Naive B cell (primary cell): ENCODE results near the gene MED29. TPM values are rescaled to one million over a fixed set of nuclear protein-coding genes. Genes with fewer than 3 reads are reported as not detected.

Experiments
- ATAC-seq, 2 donors: fragments of 150-1000 bp; cut with Tn5 transposase; 2 replicates each; pipeline ENCODE4 v1.10.0; 2021; ENCODE audit warnings: low read depth in 2 of 2, mild to moderate bottlenecking in 2 of 2, moderate library complexity in 2 of 2
- DNase-seq: peaks from one replicate; pipeline ENCODE4 v3.0.0; 2022
- H3K27ac Mint-ChIP-seq, 6 donors: one replicate each; pipeline ENCODE4 v1.8.0; 2020 to 2022; ENCODE audit warnings: mild to moderate bottlenecking in 6 of 6, mixed read lengths in 6 of 6, moderate library complexity in 5 of 6, inconsistent platforms in 2 of 6
- H3K27me3 Mint-ChIP-seq, 3 donors: one replicate each; pipeline ENCODE4 v1.8.0; 2021 to 2022; ENCODE audit warnings: mixed read lengths in 3 of 3, mild to moderate bottlenecking in 1 of 3
- H3K36me3 Mint-ChIP-seq, 2 donors: one replicate each; pipeline ENCODE4 v1.8.0; 2020 to 2022; ENCODE audit warnings: mixed read lengths in 2 of 2, inconsistent platforms in 1 of 2, mild to moderate bottlenecking in 1 of 2
- H3K4me1 Mint-ChIP-seq, 3 donors: one replicate each; pipeline ENCODE4 v1.8.0; 2020 to 2022; ENCODE audit warnings: mixed read lengths in 3 of 3, inconsistent platforms in 1 of 3, mild to moderate bottlenecking in 1 of 3, moderate library complexity in 1 of 3
- H3K4me3 Mint-ChIP-seq, 8 donors: one replicate each; pipeline ENCODE4 v1.8.0; 2020 to 2022; ENCODE audit warnings: mild to moderate bottlenecking in 8 of 8, mixed read lengths in 8 of 8, moderate library complexity in 8 of 8, inconsistent platforms in 2 of 8
- H3K9me3 Mint-ChIP-seq, 7 donors: one replicate each; pipeline ENCODE4 v1.8.0; 2020 to 2022; ENCODE audit warnings: mixed read lengths in 7 of 7, mild to moderate bottlenecking in 5 of 7, inconsistent platforms in 2 of 7, moderate library complexity in 1 of 7
- polyA plus RNA-seq, 6 donors: library from polyadenylated mRNA; unstranded; fragments of 300-500 nt; fragmentation: Illumina TruSeq; gene quantifications; one replicate each; pipeline ENCODE4 v1.2.3, GENCODE V29; 2021; ENCODE audit warnings: low read depth in 6 of 6

MED29 gene, protein sequence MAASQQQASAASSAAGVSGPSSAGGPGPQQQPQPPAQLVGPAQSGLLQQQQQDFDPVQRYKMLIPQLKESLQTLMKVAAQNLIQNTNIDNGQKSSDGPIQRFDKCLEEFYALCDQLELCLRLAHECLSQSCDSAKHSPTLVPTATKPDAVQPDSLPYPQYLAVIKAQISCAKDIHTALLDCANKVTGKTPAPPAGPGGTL
- polyA plus RNA-seq = 10 to 100 TPM; 31.9 to 68.1 (median 57.5) TPM

DNA sequence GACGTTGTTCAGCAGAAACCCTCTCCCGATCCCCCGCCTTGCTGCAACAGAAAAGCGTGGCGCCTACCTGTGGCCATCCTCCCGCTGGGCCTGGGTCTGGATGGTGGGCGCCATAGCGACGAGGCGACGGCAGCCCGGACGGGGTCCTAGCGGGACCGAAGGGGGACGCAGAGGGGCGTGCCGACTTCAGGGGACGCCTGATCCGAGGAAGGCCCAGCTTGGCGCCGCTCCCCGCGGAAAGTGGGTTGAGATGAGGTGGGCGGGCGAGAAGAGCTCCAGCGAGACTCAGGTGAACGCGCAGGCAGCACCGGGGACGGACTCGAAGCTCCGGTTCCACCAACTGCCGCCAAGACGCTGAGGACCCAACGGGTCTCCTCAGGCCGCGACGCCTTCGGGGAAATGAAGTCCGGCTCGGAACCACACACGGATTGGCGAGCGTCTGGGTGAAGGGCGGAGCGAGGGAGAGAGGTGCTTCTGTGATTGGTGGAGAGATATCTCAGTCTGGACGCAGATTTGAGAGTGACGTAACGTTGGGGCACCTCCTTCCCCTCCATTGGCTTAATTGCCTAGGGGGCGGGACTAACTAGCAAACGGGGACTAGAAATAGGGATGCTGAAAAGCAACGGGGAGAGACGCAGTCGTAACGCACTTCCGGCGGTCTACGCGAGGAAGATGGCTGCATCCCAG lies at the start of gene MED29, which contains the start of gene PAF1:
Gene MED29, plus strand, starts transcription at position 628 of the 687 bp plus-strand sequence. Its CDS starts 45 bp downstream, at position 673.
Gene PAF1, minus strand, starts transcription at position 356 of the 687 bp plus-strand sequence. Its CDS starts 242 bp downstream, at position 114.
- DNase-seq = peak; percentile 99
- Mint-ChIP-seq H3K36me3 (peaks cover 6 to 32% of the 10 kb centered on the region in 2 donors), H3K9me3 (no peaks in the 10 kb centered on the region), H3K4me1 (peaks cover 33 to 58% (median 44%) of the 10 kb centered on the region in 3 donors), H3K27ac (peak within 1 kb of the TSS; percentile 96 to 100 (median 99)), H3K4me3 (peak within 1 kb of the TSS; percentile 94 to 99 (median 98)), H3K27me3 (no peaks in the 10 kb centered on the region)
- ATAC-seq = peak; percentile 88 to 89

DNA sequence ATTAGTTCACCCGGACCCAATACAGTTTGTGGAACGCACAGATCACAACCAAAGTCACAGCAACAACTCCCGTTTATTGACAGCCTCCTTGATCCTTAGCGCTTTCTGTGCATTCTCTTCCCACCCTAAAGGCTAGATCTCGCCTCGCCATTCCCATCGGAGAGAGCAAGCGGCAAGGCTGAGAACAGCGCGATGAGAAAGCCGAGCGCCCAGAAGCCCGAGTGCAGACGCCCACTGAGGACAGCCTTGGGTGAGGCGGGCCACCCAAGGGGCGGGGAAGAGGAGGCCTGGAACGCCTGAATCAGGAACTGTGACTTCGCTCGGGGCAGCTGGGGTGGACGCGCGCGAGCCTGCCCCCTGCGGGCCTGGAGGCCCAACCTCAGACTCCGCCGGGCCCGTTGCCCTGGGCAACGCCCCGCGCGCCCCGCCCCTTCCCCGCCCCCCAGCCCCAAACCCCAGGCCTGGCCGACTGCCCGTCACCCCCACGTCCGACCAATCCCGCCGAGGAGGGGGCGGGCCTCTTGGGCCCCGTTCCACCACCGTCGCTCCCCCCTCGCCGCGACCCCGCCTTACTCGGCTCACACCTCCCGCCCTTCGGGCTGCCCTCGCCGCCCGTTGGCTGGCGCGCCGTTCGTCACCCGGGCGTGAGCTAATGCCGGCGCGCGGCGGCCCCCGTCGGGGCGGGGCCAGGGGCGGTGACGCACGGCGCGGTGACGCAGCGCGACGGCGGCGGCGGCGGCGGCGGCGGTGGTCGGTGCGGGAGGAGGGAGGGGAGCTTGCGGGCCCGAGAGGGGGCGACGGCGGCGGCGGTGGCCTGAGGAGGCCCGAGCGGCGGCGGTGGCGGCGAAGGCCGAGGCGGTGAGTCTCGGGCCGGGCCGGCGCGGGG lies 49.2 kb upstream of the MED29 start, which contains the start of gene SAMD4B:
Gene SAMD4B, plus strand, starts transcription at position 703 of the 886 bp plus-strand sequence. CDS start 14,473 bp downstream, outside the sequence.
- H3K27me3 Mint-ChIP-seq = no peaks in the 10 kb centered on the region
- H3K27ac Mint-ChIP-seq = peak within 1 kb of the TSS; percentile 95 to 97 (median 96)
- peak within 1 kb of the TSS; percentile 91 to 99 (median 98) for H3K4me3 Mint-ChIP-seq
- peak; percentile 99 for DNase-seq
- peaks cover 0 to 2% (median 0%) of the 10 kb centered on the region in 7 donors for H3K9me3 Mint-ChIP-seq
- peaks cover 0 to 19% of the 10 kb centered on the region in 2 donors for H3K36me3 Mint-ChIP-seq
- peaks cover 65 to 78% (median 73%) of the 10 kb centered on the region in 3 donors for H3K4me1 Mint-ChIP-seq
- peak; percentile 86 to 87 for ATAC-seq

DNA sequence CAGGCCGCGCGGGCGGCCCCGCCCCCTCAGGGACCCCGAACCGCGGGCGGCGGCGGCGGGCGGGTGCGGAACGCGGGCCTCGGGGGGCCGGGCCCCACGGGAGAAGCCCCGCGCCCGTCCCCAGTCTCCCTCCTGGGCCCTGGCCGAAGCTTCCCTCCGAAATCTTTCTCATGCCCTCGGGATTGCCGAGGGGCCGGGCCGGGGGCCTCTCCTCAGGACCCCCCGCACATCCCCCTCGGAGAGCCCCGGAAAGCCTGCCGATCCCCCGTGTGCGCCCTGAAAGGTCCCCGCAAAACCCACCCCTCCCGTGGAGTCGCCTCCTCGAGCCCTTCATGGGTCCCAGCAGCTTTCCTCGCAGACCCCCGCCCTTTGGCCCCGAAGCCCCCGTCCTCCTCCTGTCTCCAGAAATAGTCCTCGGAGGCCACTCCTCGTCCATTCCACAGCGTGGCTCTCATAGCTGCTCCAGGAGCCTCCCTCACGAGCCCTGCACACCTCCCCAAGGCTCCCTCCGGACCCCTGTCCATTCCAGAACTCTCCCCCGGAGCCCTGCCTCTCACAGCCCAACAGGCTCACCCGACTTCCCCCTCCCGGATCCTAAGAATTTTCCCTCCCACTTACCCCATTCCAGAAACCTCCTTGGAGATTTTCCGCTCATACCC lies 48.4 kb upstream of the MED29 start:
- H3K36me3 Mint-ChIP-seq = peaks cover 0 to 20% of the 10 kb centered on the region in 2 donors
- peaks cover 61 to 78% (median 71%) of the 10 kb centered on the region in 3 donors for H3K4me1 Mint-ChIP-seq
- H3K4me3 Mint-ChIP-seq = peak overlapping the region; percentile 79 to 99 (median 87)
- peak overlapping the region; percentile 79 to 95 (median 93) for H3K27ac Mint-ChIP-seq
- DNase-seq = no peak
- peak; percentile 1 to 2 for ATAC-seq
- H3K9me3 Mint-ChIP-seq = peaks cover 0 to 2% (median 0%) of the 10 kb centered on the region in 7 donors
- no peaks in the 10 kb centered on the region for H3K27me3 Mint-ChIP-seq

DNA sequence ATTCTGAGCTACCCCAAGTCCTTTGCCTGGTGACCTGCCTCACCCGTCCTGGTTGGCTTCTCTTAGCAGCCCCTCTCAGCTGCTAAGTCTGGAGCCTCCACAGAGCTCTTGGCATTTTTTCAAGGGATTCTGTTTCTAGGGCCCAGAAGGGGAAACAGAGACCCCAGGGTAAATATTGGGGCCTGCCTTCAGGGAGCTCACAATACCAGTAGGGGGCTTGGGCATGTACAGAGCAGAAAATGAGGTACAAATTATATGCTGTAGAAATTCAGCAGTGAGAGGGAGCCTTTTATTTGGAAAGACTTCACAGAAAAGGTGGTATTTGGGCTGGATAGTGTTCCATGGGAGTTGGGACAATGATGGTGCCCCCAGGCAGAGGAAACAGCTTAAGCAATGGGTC lies 45.2 kb upstream of the MED29 start:
- no peaks in the 10 kb centered on the region for H3K9me3 Mint-ChIP-seq
- peaks cover 57 to 65% (median 63%) of the 10 kb centered on the region in 3 donors for H3K4me1 Mint-ChIP-seq
- peaks cover 0 to 35% of the 10 kb centered on the region in 2 donors for H3K36me3 Mint-ChIP-seq
- peak overlapping the region in 5 of 8 donors; percentile 11 to 87 (median 30) for H3K4me3 Mint-ChIP-seq
- peak overlapping the region in 4 of 6 donors; percentile 30 to 95 (median 80) for H3K27ac Mint-ChIP-seq
- no peak for ATAC-seq
- no peak for DNase-seq
- H3K27me3 Mint-ChIP-seq = no peaks in the 10 kb centered on the region

DNA sequence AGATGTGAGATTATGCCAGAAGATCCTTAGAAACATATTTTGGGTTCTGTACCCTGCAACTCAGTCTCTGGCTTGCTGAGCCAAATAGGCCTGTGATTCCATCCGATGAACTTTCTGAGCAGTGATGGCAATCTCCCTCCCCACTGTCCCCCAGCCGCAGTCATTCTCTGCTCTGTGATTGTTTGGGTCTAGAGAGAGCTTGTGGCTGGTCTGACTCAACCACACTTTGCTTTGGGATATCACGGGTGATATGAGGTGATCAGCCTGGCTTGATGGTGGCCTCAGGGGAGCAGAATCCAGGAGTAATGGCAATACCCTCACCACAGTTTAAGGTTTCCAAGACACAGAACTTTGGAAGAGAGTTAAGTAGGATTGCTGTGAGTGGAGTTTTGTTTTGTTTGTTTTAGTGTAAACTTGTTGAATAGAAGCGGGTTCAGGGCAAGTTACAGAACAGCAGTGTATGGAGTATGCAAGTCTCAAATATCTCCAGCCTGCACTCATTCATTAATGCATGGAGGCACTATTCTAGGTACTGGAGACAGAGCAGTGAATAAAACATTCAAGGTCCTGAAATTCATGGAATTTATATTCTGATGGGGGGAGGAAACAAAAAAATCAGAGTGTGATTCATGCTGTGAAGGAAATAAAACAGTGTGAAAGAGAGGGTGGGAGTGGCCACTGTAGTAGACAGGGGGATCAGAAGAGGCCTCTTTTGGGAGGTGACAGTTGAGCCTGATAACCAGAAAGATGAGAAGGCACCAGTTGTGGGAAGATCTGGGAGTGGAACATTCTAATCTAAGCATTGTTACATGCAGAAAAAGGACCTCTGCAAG lies 43.6 kb upstream of the MED29 start:
- no peak overlapping the region for H3K4me3 Mint-ChIP-seq
- H3K9me3 Mint-ChIP-seq = no peaks in the 10 kb centered on the region
- ATAC-seq (no peak), DNase-seq (no peak)
- peaks cover 6 to 35% of the 10 kb centered on the region in 2 donors for H3K36me3 Mint-ChIP-seq
- peaks cover 54 to 69% (median 67%) of the 10 kb centered on the region in 3 donors for H3K4me1 Mint-ChIP-seq
- peak overlapping the region in 3 of 6 donors; percentile 44 to 80 (median 64) for H3K27ac Mint-ChIP-seq
- no peaks in the 10 kb centered on the region for H3K27me3 Mint-ChIP-seq

DNA sequence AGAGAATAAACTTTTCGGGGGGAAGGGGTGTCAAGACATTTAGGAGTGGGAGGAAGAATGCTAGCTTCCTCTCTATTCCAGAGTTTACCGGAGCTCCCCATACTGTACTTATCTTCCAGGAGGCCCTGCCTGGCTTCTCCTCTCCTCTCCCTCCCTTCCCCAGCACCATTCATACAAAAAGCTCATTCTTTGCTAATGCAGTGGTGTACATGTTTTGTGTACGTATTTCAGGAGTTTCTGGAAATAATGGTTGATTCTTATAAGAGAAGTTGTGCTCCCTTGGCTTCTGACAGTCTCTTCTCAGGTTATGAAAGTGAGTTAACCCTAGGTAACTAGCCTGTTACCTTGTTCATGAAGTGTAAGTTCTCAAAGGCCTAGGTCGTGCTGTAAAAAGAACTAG lies 41.9 kb upstream of the MED29 start:
- no peak overlapping the region for H3K4me3 Mint-ChIP-seq
- peaks cover 39 to 54% (median 51%) of the 10 kb centered on the region in 3 donors for H3K4me1 Mint-ChIP-seq
- ATAC-seq = no peak
- H3K9me3 Mint-ChIP-seq = no peaks in the 10 kb centered on the region
- H3K36me3 Mint-ChIP-seq = peaks cover 11 to 35% of the 10 kb centered on the region in 2 donors
- H3K27me3 Mint-ChIP-seq = no peaks in the 10 kb centered on the region
- no peak for DNase-seq
- peak overlapping the region in 3 of 6 donors; percentile 2 to 65 (median 27) for H3K27ac Mint-ChIP-seq

DNA sequence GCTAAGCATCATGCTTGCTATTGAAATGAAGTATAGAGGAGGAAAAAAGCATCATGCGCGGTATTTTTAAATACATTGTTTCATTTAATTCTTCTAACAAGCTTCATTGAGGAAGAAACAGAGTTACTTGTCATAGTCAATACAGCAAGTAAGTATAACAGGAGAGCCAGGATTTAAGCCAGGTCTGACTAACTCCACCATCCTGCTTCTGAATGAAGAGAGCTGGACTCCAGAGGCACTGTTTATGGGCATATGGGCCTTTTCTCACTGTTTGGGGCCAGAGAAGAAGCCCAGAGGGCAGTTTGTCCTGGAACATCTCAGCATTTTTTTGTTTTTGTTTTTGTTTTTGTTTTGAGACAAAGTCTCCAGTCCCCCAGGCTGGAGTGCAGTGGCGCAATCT lies 41.0 kb upstream of the MED29 start:
- no peak for DNase-seq
- ATAC-seq = no peak
- H3K9me3 Mint-ChIP-seq = no peaks in the 10 kb centered on the region
- H3K4me3 Mint-ChIP-seq = no peak overlapping the region
- peaks cover 31 to 46% (median 43%) of the 10 kb centered on the region in 3 donors for H3K4me1 Mint-ChIP-seq
- no peaks in the 10 kb centered on the region for H3K27me3 Mint-ChIP-seq
- peaks cover 16 to 37% of the 10 kb centered on the region in 2 donors for H3K36me3 Mint-ChIP-seq
- no peak overlapping the region for H3K27ac Mint-ChIP-seq

DNA sequence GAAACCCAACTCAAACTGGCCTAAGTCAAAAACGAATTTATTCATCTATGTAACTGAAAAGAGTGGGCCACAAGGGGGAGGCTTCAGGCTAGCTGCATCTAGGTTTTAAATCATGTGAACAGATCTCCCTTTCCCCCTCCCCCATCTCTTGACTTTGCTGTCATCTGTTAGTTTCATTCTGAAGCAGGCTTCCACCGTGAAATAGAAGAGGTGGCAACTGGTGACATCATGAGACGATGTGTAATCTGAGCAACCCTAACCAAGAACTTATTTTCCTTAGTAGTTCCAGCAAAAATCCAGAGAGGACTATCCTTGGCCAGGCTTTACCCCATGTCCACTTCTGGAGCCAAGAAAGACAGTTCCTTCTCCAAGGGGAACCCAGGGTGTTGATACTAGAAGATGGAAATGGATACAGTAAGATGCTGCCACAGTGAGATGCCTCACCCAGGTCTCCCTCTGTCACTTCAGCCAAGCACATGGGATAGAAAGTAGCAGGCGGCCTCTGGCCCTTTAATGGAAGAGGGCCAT lies 39.6 kb upstream of the MED29 start:
- peaks cover 22 to 34% (median 31%) of the 10 kb centered on the region in 3 donors for H3K4me1 Mint-ChIP-seq
- ATAC-seq (peak; percentile 87 to 93), DNase-seq (peak; percentile 53)
- peak overlapping the region; percentile 75 to 95 (median 87) for H3K27ac Mint-ChIP-seq
- H3K27me3 Mint-ChIP-seq = no peaks in the 10 kb centered on the region
- no peaks in the 10 kb centered on the region for H3K9me3 Mint-ChIP-seq
- peaks cover 18 to 33% of the 10 kb centered on the region in 2 donors for H3K36me3 Mint-ChIP-seq
- H3K4me3 Mint-ChIP-seq = no peak overlapping the region

DNA sequence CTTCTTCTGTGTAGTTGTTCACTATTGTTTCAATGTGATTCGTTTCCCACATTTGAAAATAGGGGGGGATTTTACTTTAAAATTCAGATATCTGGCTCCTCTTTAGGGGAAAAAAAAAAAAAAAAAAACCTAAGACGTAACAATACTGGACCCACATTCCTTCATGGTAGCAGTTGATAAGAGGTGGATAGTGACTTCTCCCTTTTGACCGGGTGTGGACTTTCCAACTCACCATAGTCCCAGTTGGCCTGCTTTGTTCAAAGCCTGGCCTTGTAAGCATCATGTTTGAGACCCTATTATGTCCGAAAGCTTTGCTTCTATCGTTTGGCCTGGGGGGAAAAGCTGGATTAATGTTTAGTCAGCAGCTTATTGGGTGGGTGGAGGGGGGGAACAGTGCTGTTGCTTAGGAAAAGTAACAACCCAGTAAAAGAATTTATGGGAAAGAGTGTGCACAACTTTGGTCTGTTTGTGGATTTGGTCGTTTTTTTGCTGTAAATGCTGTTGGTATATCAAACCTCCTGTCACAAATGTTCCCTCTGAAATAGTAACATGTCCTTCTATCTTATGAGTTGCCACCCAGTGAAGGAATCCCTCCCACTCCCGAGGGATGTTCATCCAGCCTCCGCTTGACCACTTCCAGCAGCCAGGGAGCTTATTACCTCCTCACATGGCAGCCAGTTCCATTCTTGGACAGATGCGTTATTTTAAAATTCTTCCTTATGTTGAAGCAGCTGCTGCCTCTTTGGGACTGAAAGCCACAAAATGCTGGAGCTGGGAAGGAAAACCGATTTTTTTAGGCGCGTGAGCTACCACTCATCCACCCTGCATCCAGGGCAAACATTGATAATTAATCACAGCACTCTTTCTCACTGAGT lies 38.6 kb upstream of the MED29 start:
- no peak overlapping the region for H3K4me3 Mint-ChIP-seq
- ATAC-seq = no peak
- peaks cover 21 to 28% (median 22%) of the 10 kb centered on the region in 3 donors for H3K4me1 Mint-ChIP-seq
- no peaks in the 10 kb centered on the region for H3K27me3 Mint-ChIP-seq
- H3K27ac Mint-ChIP-seq = peak overlapping the region in 4 of 6 donors; percentile 75 to 95 (median 86)
- H3K36me3 Mint-ChIP-seq = peaks cover 25 to 40% of the 10 kb centered on the region in 2 donors
- DNase-seq = no peak
- H3K9me3 Mint-ChIP-seq = no peaks in the 10 kb centered on the region

DNA sequence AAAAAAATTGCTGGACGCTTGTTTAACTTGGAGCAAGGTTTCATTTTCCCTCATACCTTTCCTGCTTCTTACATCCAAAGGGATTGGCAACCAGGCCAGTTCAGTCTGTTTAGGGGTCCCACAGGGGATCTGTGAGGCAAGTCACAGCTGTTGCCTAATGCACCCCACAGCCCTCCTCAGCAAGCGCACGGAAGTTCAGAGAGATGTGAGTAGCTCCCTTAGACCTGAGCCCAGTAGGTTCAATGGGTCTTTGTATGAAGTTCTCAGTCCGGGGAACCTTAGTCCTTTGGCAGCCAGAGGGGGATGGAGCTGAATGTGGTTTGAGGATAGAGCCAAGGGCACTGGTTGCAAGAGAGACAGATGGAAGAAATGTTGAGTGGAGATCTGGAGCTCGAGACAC lies 35.9 kb upstream of the MED29 start:
- peaks cover 25 to 31% of the 10 kb centered on the region in 2 donors for H3K36me3 Mint-ChIP-seq
- H3K4me3 Mint-ChIP-seq = no peak overlapping the region
- no peaks in the 10 kb centered on the region for H3K9me3 Mint-ChIP-seq
- ATAC-seq = no peak
- DNase-seq = no peak
- H3K4me1 Mint-ChIP-seq = peaks cover 8 to 16% (median 11%) of the 10 kb centered on the region in 3 donors
- peak overlapping the region in 1 of 6 donors; percentile 66 for H3K27ac Mint-ChIP-seq
- no peaks in the 10 kb centered on the region for H3K27me3 Mint-ChIP-seq

DNA sequence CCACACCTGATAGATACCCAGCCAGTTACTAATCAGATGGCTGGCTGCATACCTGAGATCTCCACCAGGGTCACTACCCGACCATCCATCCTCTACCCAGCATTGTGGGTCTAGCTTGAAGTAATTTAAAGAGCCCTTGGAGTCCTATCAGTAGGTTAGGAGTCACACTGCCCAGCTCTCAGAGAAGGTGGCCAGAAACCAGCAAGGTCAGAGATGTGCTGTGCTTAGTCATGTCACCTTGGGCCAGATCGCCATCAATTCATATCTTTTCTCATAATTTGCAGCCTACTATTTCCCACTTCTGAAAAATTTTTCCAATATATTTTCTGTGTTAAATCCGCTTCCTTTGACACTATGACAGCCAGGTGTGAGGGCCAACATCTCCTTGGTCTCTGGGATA lies 35.1 kb upstream of the MED29 start:
- no peak for DNase-seq
- Mint-ChIP-seq H3K27me3 (no peaks in the 10 kb centered on the region), H3K4me1 (peaks cover 8 to 14% (median 11%) of the 10 kb centered on the region in 3 donors), H3K27ac (no peak overlapping the region), H3K9me3 (no peaks in the 10 kb centered on the region), H3K36me3 (peaks cover 25 to 31% of the 10 kb centered on the region in 2 donors), H3K4me3 (no peak overlapping the region)
- ATAC-seq = no peak
